PFSK-1 (cell line): ENCODE data around the gene SLC10A7.

ENCODE experiments used
- FOXP2 ChIP-seq: optimal IDR thresholded peaks from 2 replicates; pipeline ENCODE3; 2011; ENCODE audit warnings: borderline replicate concordance, control low read depth, inconsistent platforms; ENCODE audit not compliant: insufficient read depth; ENCODE audit errors: extremely low read length, extremely low read depth
- POLR2AphosphoS5 ChIP-seq: IDR thresholded peaks from 2 replicates; pipeline ENCODE4 v1.6.1; 2012; ENCODE audit warnings: low read depth, mild to moderate bottlenecking, control low read depth, low read length, moderate library complexity
- SIN3A ChIP-seq: IDR thresholded peaks from 2 replicates; pipeline ENCODE4 v1.6.1; 2012; ENCODE audit warnings: mild to moderate bottlenecking, low read length, moderate library complexity, borderline replicate concordance; ENCODE audit not compliant: insufficient read depth
- TAF1 ChIP-seq: IDR thresholded peaks from 2 replicates; pipeline ENCODE4 v1.6.1; 2012; ENCODE audit warnings: low read length, control low read depth, borderline replicate concordance; ENCODE audit not compliant: insufficient read depth
- TF ChIP-seq, protein P1 (sequence below), 2 experiments: IDR thresholded peaks; 2 replicates each; pipeline versions ENCODE4 v1.6.1 to v1.8.0; 2011 to 2012; ENCODE audit warnings: low read depth in 2 of 2, low read length in 2 of 2, control low read depth in 1 of 2, inconsistent platforms in 1 of 2, mild to moderate bottlenecking in 1 of 2, moderate library complexity in 1 of 2; ENCODE audit not compliant: insufficient read depth in 1 of 2

SLC10A7 gene

GRCh38 chr4:146236216-146236615 lies 285.5 kb downstream of the SLC10A7 start:
- TF ChIP-seq, protein P1, sequence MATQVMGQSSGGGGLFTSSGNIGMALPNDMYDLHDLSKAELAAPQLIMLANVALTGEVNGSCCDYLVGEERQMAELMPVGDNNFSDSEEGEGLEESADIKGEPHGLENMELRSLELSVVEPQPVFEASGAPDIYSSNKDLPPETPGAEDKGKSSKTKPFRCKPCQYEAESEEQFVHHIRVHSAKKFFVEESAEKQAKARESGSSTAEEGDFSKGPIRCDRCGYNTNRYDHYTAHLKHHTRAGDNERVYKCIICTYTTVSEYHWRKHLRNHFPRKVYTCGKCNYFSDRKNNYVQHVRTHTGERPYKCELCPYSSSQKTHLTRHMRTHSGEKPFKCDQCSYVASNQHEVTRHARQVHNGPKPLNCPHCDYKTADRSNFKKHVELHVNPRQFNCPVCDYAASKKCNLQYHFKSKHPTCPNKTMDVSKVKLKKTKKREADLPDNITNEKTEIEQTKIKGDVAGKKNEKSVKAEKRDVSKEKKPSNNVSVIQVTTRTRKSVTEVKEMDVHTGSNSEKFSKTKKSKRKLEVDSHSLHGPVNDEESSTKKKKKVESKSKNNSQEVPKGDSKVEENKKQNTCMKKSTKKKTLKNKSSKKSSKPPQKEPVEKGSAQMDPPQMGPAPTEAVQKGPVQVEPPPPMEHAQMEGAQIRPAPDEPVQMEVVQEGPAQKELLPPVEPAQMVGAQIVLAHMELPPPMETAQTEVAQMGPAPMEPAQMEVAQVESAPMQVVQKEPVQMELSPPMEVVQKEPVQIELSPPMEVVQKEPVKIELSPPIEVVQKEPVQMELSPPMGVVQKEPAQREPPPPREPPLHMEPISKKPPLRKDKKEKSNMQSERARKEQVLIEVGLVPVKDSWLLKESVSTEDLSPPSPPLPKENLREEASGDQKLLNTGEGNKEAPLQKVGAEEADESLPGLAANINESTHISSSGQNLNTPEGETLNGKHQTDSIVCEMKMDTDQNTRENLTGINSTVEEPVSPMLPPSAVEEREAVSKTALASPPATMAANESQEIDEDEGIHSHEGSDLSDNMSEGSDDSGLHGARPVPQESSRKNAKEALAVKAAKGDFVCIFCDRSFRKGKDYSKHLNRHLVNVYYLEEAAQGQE (IDR thresholded peaks at IDR 0.05; ENCODE audit: insufficient read depth in 1 of 2, low read depth in 2 of 2, low read length in 2 of 2): no peak
- TF ChIP-seq SIN3A (no peak), POLR2AphosphoS5 (no peak), FOXP2 (no peak), TAF1 (no peak)

- TF ChIP-seq TAF1: no peak
- TF ChIP-seq POLR2AphosphoS5: no peak
- TF ChIP-seq FOXP2: peak; percentile 16
Observed at GRCh38 chr4:146235654-146236177, 286.0 kb downstream of the SLC10A7 start.

DNA sequence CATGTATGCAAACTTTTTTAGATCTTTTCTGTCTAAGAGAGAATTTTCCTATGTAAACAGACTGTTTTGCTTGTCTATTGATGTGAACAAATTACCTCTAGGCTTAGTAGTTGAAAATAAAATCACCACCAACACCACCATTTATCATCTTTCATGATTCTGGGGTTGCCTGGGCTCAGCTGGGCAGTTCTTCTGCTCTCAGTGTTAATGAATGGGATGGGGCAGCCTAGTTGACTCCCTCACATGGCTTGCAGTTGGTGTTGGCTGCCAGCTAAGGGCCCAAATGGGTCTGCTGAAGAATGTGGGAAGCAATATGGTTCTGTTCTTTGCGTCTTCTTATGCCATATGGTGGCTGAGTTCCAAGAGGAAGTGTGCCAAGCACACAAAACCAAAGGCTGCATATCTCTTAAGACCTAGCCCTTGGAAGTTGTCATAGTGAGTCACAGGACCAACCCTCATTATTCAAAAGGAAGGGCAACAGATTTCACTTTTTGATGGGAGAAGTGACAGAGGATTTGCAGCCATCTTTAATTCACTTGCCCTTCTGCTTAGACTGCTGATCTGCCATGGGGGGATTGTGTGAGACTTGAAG lies 289.5 kb downstream of the SLC10A7 start:
- TF ChIP-seq TAF1 (no peak), SIN3A (no peak), FOXP2 (no peak), POLR2AphosphoS5 (no peak)
- TF ChIP-seq, protein P1 (IDR thresholded peaks at IDR 0.05; ENCODE audit: insufficient read depth in 1 of 2, low read depth in 2 of 2, low read length in 2 of 2): no peak

GRCh38 chr4:146229406-146229805 lies 292.3 kb downstream of the SLC10A7 start:
- TF ChIP-seq, protein P1 (IDR thresholded peaks at IDR 0.05; ENCODE audit: insufficient read depth in 1 of 2, low read depth in 2 of 2, low read length in 2 of 2): no peak
- TF ChIP-seq FOXP2: no peak
- TF ChIP-seq TAF1: no peak
- TF ChIP-seq SIN3A: no peak
- TF ChIP-seq POLR2AphosphoS5: no peak

GRCh38 chr4:146224326-146224966 lies 297.3 kb downstream of the SLC10A7 start:
- TF ChIP-seq SIN3A: no peak
- no peak for TF ChIP-seq POLR2AphosphoS5
- TF ChIP-seq, protein P1 (IDR thresholded peaks at IDR 0.05; ENCODE audit: insufficient read depth in 1 of 2, low read depth in 2 of 2, low read length in 2 of 2): no peak
- TF ChIP-seq TAF1: no peak
- TF ChIP-seq FOXP2: no peak
